DMS79 treated with DMSO at 0.1 percent for 48 hours (cell line): Measurements from ENCODE around the gene SORBS2.
A peak's percentile ranks its signal among the peaks of the same experiment; 100 is the strongest.

Experiments
- DNase-seq: peaks from one replicate; lab custom pipeline; 2025; lab: John Stamatoyannopoulos, UW

The SORBS2 gene

GRCh38 chr4:185640811-185641675, 171.0 kb downstream of the SORBS2 start:
- DNase-seq: peak; percentile 6

- DNase-seq: no peak
Measured at GRCh38 chr4:185638548-185639301, 173.3 kb downstream of the SORBS2 start.

- no peak for DNase-seq
Measured at GRCh38 chr4:185638093-185638492, 173.9 kb downstream of the SORBS2 start.

GRCh38 chr4:185637163-185637875, 174.7 kb downstream of the SORBS2 start:
- DNase-seq: peak; percentile 21

- no peak for DNase-seq
Measured at GRCh38 chr4:185634066-185634652, 177.8 kb downstream of the SORBS2 start.

GRCh38 chr4:185626798-185627197, 185.2 kb downstream of the SORBS2 start:
- no peak for DNase-seq

- DNase-seq: peak; percentile 2
Measured at GRCh38 chr4:185625503-185625902, 186.5 kb downstream of the SORBS2 start.

GRCh38 chr4:185624259-185624589, 187.8 kb downstream of the SORBS2 start:
- DNase-seq: peak; percentile 33

- no peak for DNase-seq
Measured at GRCh38 chr4:185623444-185624258, 188.3 kb downstream of the SORBS2 start.

GRCh38 chr4:185608185-185608584, 203.8 kb downstream of the SORBS2 start:
- DNase-seq: no peak

GRCh38 chr4:185602397-185602796, 209.6 kb downstream of the SORBS2 start:
- no peak for DNase-seq

GRCh38 chr4:185600801-185601434, 211.1 kb downstream of the SORBS2 start:
- DNase-seq: no peak

GRCh38 chr4:185599553-185600243, 212.3 kb downstream of the SORBS2 start:
- DNase-seq: no peak

GRCh38 chr4:185598846-185599552, 213.0 kb downstream of the SORBS2 start:
- no peak for DNase-seq

GRCh38 chr4:185597532-185598188, 214.3 kb downstream of the SORBS2 start:
- peak; percentile 0 for DNase-seq

- no peak for DNase-seq
Measured at GRCh38 chr4:185592845-185593488, 219.0 kb downstream of the SORBS2 start.

- no peak for DNase-seq
Measured at GRCh38 chr4:185592438-185592837, 219.6 kb downstream of the SORBS2 start.

- DNase-seq: no peak
Measured at GRCh38 chr4:185591679-185592141, 220.3 kb downstream of the SORBS2 start.
